GM12872 (cell line): ENCODE data around the gene ECT2L.

Source experiments
- CTCF ChIP-seq: IDR thresholded peaks from 3 replicates; pipeline ENCODE4 v1.5.1; 2011; ENCODE audit warnings: low read depth, mild to moderate bottlenecking, low read length, moderate library complexity; ENCODE audit not compliant: insufficient read depth

ECT2L gene

GRCh38 chr6:138773177-138774091, 22.5 kb upstream of the ECT2L start, which contains the start of gene CCDC28A:
CCDC28A (plus strand) TSS chr6:138773769; CDS start chr6:138776121, 2,352 bp downstream.
- TF ChIP-seq CTCF: no peak

DNA sequence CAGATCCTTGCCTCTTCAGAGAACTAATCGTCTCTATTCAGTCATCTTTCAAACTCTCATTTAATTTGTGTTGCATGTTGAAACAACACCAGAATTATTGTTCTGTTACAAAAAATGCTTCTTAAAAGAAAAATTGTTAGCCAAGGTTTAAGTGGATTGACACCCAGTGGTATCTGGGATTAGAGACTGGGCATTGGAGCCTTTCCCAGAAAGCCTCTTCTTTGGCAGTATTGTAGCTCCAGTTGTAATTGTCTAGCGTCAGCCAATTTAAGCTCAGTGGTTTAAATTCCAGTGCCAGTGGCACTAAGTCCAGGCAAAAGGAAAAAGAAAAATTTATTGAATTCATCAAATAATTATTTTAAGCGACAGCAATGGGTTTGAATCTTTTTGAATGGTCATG, 21.5 kb upstream of the ECT2L start:
- TF ChIP-seq CTCF: no peak

GRCh38 chr6:138776659-138777058, 19.2 kb upstream of the ECT2L start:
- no peak for TF ChIP-seq CTCF

DNA sequence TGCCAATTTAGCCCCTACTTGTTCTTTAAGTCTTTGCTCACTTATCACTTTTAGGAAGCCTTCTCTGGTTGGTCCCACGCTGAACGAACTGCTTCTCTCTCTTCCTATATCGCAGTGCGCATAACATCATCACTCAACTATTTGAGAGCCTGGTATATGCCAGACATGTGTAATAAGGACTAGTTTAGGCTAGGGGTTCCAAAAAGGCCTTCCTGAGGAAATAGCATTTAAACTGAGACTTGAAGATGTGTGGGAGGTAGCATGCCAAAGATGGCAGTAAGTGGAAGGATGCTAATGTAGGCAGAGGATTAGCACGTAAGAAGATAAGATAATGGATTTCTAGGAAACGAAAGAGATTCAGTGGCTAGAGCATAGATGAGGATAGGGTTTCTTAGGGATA, 17.6 kb upstream of the ECT2L start:
- TF ChIP-seq CTCF: no peak

- no peak for TF ChIP-seq CTCF
Observed at GRCh38 chr6:138782243-138782642, 13.6 kb upstream of the ECT2L start.

DNA sequence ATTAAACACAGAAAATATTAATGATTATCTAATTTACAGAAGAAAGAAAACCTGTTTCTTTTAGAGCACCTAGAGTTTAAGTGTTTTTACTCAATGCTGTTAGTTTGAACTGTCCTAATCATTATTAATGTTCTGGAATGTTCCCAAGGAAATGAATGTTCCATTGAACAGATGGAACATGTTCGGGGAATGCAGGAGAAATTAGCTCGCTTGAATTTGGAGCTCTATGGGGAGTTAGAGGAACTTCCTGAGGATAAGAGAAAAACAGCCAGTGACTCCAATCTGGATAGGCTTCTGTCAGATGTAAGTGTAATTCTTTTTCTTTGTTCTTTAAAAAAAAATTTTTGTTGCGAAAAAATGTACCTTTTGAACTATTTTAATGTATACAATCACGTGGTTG, 10.8 kb upstream of the ECT2L start:
- no peak for TF ChIP-seq CTCF

GRCh38 chr6:138785980-138786379, 9.9 kb upstream of the ECT2L start:
- TF ChIP-seq CTCF: no peak
